Pons (tissue), 1 donor: ENCODE results near the gene ELOF1.
"Not testable (repeated sequence)": the region's sequence is repeated elsewhere in the genome, so short reads cannot be mapped to it uniquely, and the experiment has no call there.

Experiments
- DNase-seq: peaks from one replicate; pipeline ENCODE4 v3.0.0-alpha.2; 2016; ENCODE audit warnings: low spot score

The ELOF1 gene

DNA sequence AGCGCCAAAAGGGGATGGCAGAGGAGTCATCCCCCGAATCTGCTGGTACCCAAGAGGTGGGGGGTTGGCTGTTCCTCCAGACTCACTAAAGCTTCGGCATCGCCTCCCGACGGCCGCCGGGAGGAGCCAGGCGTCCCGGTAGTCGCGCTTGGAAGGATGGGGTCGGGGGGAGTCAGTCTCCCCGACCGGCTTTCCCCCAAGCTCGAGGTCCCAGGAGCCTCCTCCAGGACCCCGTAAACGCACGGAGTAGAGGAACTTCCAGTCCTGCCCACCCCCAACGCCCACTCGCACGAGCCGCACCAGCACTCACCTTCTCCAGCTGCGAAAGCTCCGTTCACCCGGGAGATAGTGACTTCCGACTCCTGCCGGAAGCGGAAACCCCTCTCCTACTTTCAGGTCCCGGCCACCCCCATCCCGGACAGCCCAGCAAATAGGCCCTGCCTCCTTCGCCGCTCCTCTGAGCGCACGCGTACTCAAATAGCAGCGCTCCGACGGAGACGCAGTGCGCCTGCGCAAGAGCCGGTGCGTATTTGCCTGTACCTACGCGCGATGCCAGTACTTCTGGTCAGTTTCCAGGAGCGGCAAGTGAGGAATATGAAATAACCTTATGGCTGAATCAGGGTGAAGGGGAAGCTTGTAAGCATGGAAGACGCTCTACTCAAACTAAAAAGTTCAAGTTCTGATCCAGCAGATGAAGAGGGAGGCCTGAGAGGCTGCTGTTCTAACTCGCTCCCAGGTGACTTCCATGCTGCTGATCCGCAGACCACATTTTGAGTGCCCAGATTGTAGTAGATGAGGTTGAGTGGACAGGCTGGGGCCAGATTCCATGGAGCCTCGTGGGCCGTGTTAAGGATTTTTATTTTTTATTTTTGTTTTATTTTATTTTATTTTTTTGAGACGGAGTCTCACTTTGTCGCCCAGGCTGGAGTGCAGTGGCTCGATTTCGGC lies at the start of gene ELOF1:
ELOF1 (minus strand) TSS at position 350 of the 948 bp plus-strand sequence. CDS start 4,883 bp downstream, outside the sequence.
- DNase-seq = peak; percentile 99

GRCh38 chr19:11606484-11606883 lies 47.5 kb upstream of the ELOF1 start:
- no peak for DNase-seq

- DNase-seq = not testable (repeated sequence)
Measured at GRCh38 chr19:11599704-11600103, 40.7 kb upstream of the ELOF1 start.

DNA sequence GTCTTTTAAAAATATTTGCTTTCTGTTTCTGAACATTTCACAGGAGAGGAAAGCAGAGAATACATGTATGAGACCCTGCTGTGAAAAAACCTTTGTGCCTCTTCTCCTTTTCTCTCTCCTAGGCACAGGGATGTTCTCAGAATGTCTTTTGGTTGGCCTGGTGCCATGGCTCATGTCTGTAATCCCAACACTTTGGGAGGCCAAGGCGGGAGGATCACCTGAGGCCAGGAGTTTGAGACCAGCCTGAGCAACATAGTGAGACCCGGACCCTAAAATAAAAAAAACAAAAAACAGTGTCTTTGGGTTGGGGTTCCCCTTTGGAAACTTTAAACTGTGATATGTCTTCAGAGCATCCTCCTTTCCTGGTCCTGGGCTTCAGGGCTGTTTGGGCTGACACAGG lies 39.7 kb upstream of the ELOF1 start:
- DNase-seq = no peak

DNA sequence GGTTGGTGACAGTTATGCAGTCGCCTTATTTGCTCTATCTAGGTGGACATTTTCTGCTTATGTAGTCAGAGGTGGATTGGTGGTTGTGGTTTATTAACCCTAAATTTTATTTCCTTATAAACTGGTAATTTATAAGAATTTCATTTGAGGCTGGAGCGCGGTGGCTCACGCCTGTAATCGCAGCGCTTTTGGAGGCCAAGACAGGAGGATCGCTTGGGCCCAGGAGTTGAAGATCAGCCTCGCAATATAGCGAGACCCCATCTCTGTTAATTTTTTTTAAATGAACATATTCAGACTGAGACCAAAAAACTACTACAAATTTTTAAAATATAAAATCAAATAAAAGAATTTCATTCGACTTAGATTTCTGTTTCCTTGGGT lies 39.1 kb upstream of the ELOF1 start:
- no peak for DNase-seq

DNA sequence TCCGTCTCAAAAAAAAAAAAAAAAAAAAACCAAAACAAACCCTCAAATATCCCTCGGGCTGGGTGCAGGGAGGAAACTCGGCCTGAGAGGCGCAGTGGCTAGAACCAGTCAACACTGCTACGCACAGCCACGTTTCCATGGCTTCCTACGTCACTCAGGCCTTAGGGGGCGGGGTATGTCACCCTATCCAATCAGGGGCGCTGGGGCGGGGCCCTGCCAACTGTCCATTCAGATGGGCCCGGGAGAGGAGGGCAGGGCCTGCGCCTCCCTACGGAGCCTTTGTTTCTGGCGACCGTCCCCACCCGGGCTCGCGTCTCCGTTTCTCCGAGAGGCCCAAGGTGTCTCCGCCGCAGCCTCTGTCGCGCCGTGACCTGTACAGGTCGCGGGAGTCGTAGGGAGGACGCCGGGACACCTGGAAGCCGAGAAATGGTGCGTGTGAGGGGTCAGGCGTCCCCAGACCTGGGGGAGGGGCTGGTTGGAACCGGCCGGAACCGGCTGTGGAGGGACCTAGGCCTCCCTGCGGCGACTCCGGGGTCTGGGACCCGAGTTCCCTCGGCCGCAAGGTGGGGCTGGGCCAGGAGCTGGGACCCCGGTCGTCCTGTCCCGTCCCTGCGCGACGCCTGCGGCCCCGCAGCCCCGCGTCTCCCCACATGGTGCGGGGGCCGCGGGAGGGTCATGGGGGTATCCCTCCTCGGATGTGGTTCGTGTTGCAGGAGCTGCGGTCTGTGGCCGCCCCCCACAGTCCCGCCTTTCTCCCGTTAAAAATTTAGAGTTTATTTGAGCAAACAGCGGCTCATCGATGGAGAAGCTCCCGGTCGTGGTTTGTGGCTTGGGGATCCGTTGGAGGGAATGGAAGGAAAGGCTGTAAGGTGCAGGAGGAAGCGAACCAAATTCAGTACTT lies 38.4 kb upstream of the ELOF1 start, which contains the start of gene ZNF627:
ZNF627 (plus strand) TSS at position 282 of the 901 bp plus-strand sequence; CDS start at position 427, 145 bp downstream.
- peak; percentile 98 for DNase-seq

DNA sequence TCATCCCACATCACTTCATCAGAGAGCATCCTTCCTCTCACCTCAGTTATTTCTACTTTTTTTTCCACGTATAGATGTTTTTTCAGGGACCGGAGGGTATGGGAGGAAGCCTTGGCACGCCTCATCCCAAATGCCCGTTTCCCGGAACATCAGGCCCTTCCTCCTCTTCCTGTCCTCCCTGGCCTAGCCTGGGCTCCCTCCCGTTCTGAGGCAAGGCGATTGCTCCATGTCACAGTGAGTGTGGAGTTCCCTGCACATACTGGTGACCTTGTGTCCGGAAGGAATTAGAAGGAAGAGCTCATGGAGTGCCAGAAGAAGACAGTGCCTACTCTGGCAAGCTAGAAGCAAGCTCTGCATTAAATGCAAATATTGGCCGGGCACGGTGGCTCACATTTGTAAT lies 37.1 kb upstream of the ELOF1 start:
- DNase-seq = no peak

GRCh38 chr19:11594084-11594483 lies 35.1 kb upstream of the ELOF1 start:
- no peak for DNase-seq

- DNase-seq = no peak
Measured at GRCh38 chr19:11587975-11588631, 29.1 kb upstream of the ELOF1 start.

GRCh38 chr19:11587302-11587974 lies 28.4 kb upstream of the ELOF1 start:
- DNase-seq = peak; percentile 56

DNA sequence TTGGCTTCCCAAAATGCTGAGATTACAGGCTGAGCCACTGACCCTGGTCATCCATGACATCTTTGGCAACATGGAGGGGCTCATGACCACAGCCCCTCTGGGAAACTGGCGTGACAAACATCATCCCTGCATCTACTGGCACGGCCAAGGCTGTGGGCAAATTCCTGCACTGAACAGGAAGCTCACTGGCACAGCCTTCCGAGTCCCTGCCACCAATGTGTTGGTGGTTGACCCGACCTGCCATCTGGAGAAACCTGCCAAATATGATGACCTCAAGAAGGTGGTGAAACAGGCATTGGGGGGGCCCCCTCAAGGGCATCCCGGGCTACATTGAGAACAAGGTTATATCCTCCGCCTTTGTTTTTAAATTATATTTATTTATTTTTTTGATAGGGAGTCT lies 27.3 kb upstream of the ELOF1 start:
- DNase-seq = no peak

- DNase-seq = no peak
Measured at GRCh38 chr19:11581740-11582139, 22.7 kb upstream of the ELOF1 start.

- DNase-seq = no peak
Measured at GRCh38 chr19:11580116-11580515, 21.1 kb upstream of the ELOF1 start.

- no peak for DNase-seq
Measured at GRCh38 chr19:11578258-11579142, 19.5 kb upstream of the ELOF1 start.

- DNase-seq = no peak
Measured at GRCh38 chr19:11577451-11578257, 18.6 kb upstream of the ELOF1 start, which contains the start of gene ACP5. ACP5 (minus strand) TSS chr19:11577645; CDS start chr19:11577317, 328 bp downstream.

GRCh38 chr19:11576227-11576626 lies 17.2 kb upstream of the ELOF1 start:
- no peak for DNase-seq

- no peak for DNase-seq
Measured at GRCh38 chr19:11574689-11575088, 15.7 kb upstream of the ELOF1 start.

DNA sequence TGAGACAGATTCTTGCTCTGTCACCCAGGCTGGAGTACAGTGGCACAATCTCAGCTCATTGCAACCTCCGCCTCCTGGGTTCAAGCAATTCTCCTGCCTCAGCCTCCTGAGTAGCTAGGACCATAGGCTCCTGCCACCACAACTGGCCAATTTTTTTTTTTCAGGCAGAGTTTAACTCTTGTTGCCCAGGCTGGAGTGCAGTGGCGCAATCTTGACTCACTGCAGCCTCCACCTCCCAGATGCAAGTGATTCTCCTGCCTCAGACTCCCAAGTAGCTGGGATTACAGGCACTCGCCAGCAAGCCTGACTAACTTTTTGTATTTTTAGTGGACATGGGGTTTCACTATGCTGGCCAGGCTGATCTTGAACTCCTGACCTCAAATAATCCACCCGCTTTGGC lies 14.7 kb upstream of the ELOF1 start:
- DNase-seq = not testable (repeated sequence)

DNA sequence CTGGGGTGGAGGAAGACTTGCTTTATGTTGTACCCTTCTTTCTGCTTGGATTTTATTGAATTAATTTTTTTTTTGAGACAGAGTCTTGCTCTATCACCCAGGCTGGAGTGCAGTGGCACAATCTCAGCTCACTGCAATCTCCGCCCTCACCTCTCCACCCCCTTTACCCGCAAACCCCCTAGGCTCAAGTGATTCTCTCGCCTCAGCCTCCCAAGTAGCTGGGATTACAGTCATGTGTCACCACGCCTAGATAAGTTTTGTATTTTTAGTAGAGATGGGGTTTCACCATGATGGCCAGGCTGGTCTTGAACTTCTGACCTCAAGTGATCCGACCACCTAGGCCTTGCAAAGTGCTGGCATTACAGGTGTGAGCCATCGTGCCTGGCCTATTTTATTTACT lies 14.3 kb upstream of the ELOF1 start:
- DNase-seq = not testable (repeated sequence)
